Muscle layer of colon (tissue), 2 donors: ENCODE results near the gene BHLHA15.

Source experiments
- H3K27ac ChIP-seq: one replicate; pipeline ENCODE4 v1.7.0; 2013; ENCODE audit warnings: low read depth, mild to moderate bottlenecking, low read length, moderate library complexity
- H3K27me3 ChIP-seq, 2 donors: one replicate each; pipeline ENCODE4 v1.7.0; 2013; ENCODE audit warnings: low read length in 2 of 2, mild to moderate bottlenecking in 2 of 2; ENCODE audit not compliant: insufficient read depth in 2 of 2, control insufficient read depth in 1 of 2
- H3K36me3 ChIP-seq: one replicate; pipeline ENCODE4 v1.7.0; 2013; ENCODE audit warnings: mild to moderate bottlenecking, low read length; ENCODE audit not compliant: insufficient read depth
- H3K4me1 ChIP-seq: one replicate; pipeline ENCODE4 v1.7.0; 2013; ENCODE audit warnings: mild to moderate bottlenecking, low read length; ENCODE audit not compliant: insufficient read depth
- H3K4me3 ChIP-seq, 2 donors: one replicate each; pipeline ENCODE4 v1.7.0; 2013; ENCODE audit warnings: low read length in 2 of 2, low read depth in 1 of 2, mild to moderate bottlenecking in 1 of 2, moderate library complexity in 1 of 2
- H3K9ac ChIP-seq: one replicate; pipeline ENCODE4 v1.7.0; 2013; ENCODE audit warnings: low read length
- H3K9me3 ChIP-seq: one replicate; pipeline ENCODE4 v1.7.0; 2013; ENCODE audit warnings: mild to moderate bottlenecking, low read length
- donor health status: abdominal sarcoma.
- donor health status: Adenocarcinoma of cecum.

Gene BHLHA15

DNA sequence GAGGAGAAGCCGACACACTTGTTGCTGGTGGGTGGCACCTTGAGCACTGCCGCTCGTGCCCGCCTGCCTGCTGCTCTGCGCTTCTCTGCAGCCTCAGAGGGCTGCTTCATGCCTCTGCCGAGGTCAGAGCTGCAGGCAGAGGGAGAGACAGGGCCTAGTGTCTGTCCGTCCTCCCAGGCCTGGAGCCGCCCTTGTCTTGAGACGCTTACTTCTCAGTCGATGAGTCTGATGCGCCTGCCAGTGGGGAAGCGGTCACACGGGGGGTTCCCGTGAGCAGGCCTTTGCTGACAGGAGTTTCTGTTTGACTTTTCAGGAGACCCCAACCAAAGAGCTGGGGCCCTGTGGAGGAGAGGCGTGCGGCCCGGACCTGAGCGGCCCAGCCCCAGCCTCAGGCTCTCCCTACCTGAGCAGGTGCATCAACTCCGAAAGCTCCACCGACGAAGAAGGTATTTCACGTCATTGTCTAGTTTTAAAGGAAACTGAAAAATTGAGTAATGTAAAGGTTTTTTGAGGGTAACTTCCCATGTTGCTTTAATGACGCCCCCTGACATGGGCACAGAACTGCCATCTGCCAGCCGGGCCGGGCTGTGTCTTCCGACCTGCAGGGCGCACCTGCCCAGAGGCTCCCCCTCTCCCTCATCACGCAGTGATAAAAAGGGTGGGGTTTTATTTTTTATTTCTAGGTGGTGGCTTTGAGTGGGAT is 7.8 kb upstream of the BHLHA15 start:
- H3K36me3 ChIP-seq: peaks cover 23% of the 10 kb centered on the region
- H3K27me3 ChIP-seq: no peaks in the 10 kb centered on the region
- H3K4me1 ChIP-seq: no peaks in the 10 kb centered on the region
- H3K4me3 ChIP-seq: no peak overlapping the region
- H3K27ac ChIP-seq: no peak overlapping the region
- no peak overlapping the region for H3K9ac ChIP-seq
- H3K9me3 ChIP-seq: no peaks in the 10 kb centered on the region

DNA sequence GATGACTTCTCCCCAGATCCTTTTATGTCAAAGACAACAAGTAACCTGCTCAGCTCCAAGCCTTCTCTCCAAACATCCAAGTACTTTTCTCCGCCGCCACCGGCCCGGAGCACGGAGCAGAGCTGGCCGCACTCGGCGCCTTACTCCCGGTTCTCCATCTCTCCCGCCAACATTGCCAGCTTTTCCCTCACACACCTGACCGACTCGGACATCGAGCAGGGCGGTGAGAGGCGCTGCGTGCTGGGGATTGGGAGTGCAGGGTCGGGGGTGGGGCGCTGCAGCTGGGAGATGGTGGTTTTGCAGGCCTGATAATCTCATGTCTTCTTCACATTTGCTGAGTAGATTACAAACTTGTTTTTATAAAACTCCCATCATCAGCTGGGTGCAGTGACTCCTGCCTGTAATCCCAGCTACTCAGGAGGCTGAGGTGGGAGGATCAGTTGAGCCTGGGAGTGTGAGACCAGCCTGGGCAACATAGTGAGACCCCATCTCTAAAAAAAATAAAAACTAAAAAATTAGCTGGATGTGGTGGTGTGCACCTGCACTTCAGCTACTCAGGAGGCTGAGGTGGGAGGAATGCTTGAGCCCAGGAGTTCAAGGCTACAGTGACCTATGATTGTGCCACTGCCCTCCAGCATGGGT is 7.2 kb upstream of the BHLHA15 start:
- H3K9me3 ChIP-seq: no peaks in the 10 kb centered on the region
- H3K9ac ChIP-seq: no peak overlapping the region
- no peaks in the 10 kb centered on the region for H3K4me1 ChIP-seq
- H3K27ac ChIP-seq: no peak overlapping the region
- no peak overlapping the region for H3K4me3 ChIP-seq
- H3K36me3 ChIP-seq: peaks cover 23% of the 10 kb centered on the region
- no peaks in the 10 kb centered on the region for H3K27me3 ChIP-seq

DNA sequence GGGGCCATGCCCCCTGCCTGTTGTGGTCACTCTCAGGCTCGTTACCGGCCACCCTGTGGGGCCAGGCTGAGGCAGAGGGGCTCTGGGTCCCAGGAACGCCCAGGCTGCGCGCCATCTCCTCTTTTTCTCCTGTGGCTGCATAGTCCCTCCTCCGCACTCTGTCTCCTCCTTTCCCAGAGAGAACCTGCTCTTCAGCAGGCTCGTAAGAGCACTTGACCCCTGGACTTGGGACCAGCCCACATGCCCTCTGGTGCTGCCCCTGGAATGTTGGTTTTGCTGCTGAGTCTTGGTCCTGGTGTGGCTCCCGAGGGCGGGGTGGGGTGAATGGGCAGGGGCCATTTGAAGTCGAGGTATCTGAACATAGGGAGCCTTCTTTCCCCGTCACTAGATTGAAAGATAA is 6.6 kb upstream of the BHLHA15 start:
- H3K27ac ChIP-seq: no peak overlapping the region
- H3K27me3 ChIP-seq: no peaks in the 10 kb centered on the region
- no peak overlapping the region for H3K9ac ChIP-seq
- H3K4me1 ChIP-seq: no peaks in the 10 kb centered on the region
- no peak overlapping the region for H3K4me3 ChIP-seq
- H3K9me3 ChIP-seq: no peaks in the 10 kb centered on the region
- peaks cover 23% of the 10 kb centered on the region for H3K36me3 ChIP-seq

DNA sequence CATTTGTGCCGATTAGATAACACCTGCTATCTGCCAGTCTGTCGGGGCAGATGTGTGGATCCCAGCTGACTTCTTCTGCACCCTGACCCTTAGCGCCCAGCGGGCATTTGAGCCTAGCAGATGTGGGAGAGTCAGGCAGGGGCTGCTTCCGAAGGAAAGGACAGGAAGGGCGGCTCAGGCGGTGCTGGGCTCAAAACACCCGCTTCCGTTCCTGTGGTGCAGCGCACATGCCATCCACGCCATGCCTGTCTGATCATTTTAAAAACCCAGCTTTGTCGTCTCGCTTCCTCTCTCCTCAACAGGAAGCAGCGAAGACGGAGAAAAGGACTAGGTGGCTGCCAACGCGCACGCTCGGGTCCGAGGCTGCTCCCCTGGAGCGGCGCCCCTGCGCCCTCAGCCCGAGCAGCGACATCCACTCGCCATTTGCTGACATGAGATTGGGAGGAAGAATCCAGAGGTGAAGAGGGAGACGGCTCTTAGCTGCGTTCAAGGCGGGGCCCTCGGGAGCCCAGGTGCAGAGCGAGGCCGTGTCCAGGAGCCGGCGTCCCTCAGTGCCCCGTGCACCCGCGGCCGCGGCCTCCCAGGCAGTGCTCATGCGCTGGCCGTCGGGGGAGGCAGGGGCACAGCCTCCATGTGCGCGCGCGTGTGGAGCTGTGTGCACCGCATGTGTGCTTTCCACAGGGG is 5.9 kb upstream of the BHLHA15 start:
- H3K36me3 ChIP-seq: peaks cover 23% of the 10 kb centered on the region
- H3K9me3 ChIP-seq: no peaks in the 10 kb centered on the region
- no peak overlapping the region for H3K27ac ChIP-seq
- peaks cover 0 to 3% of the 10 kb centered on the region in 2 donors for H3K27me3 ChIP-seq
- no peak overlapping the region for H3K9ac ChIP-seq
- H3K4me3 ChIP-seq: no peak overlapping the region
- no peaks in the 10 kb centered on the region for H3K4me1 ChIP-seq

DNA sequence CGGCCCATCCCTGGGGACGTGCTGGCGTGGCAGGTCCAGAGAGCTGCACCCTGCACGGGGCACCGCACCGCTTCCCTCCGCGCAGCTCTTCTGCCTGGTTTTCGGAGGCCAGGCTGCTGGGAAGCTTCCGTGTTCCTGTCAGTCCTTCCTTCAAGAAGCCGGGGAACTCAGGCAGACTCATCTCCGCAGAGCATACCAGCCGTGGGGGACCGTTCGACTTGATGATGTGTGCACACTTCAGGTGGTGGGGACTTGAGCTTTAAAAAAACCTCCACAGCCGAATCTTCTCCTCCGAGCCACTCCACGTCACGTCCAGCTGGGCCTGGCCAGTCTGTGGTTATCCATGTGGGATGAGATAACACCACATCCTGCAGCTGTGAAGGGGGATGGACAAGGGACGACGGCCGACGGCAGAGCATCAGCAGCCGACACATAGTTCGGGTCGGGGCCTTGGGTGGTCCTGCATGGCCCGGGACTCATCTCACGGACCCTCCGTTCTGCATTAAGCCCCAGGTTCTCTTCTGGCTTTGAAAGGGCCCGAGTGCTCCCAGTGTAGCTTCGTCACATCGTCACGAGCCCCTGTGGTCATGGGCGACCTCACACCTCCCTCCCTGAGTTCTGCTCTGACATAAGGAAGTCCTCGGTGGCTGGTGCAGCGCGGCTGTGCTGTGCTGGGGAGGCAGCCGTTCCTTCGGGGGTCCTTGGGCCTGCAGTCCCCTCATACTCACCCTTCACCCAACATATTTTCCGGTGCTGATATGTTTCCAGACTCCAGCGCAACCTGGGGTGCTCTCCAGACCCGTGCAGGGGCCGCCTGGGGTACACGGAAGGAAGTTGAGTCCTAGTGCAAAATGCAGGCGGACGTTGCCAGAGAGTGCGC is 4.5 kb upstream of the BHLHA15 start:
- Histone ChIP-seq H3K27me3 (peaks cover 0 to 12% of the 10 kb centered on the region in 2 donors), H3K4me3 (no peak overlapping the region), H3K27ac (no peak overlapping the region), H3K9ac (no peak overlapping the region), H3K9me3 (no peaks in the 10 kb centered on the region), H3K4me1 (no peaks in the 10 kb centered on the region), H3K36me3 (peaks cover 23% of the 10 kb centered on the region)

DNA sequence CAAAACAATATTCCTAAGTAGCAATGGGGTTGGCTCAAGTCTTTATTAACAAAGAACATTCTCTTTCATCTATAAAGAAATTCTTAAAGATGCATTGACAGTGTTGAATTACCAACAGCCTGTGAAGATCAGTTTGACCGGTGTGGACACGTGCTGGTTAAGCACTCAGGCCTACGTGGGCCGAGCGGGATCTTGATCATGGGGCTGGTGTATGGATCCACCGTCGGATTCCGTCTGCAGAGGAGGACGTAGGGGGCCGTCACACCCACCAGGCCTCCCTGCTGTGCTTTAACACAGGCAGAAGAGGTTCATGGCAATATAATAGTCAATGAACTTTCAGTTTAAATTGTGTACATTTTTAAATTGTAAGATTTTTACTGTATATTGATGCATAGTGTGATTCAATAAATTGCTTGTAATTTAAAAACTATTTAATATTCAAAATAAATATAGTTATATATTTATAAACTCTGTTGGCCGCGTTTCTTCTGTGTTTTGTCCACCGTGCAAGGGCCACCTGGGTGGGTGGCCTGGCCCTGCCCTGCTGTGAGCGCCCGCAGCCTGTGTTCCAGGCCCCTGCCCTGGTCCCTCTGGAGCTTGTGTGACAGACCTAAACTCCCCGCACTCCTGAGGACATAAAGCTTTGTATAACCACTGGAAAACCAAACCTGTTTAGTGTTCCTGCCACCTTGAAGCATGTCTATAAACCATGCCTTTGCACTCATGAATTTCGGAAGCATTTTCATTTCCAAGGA is 1.9 kb upstream of the BHLHA15 start:
- H3K27ac ChIP-seq: no peak overlapping the region

DNA sequence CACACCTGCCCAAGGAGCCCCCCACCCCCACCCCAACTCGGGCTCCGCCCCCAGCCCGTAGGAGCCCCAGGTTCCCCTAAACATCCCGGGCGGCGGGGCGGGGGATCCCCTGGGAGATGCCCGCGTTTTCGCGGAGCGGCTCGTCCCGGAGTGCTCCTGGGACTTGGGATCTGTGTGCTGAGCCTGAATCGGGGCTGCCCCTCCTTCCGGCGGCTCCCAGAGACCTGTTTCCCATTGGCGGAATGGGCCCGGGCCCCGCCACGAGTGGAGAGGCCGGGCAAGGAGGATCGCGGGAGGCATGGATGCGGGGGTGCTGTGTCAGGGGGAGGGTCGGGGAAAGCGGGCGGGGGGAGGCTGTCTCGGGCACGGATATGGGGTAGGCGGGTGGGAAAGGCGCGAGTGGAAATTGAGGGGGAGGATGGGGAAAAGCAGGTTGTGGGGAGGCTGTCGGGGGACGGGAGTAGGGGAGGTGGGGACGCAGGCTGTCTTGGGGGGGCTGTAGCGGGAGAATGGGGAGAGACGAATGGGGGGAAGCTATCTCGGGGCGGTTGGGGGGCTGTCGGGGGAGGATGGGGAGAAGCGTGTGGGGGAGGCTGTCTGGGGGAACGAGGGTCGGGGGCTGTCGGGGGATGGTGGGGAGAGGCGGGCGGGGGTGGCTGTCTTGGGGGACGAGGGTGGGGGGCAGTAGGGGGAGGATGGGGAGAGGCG is 572 bp upstream of the BHLHA15 start:
- Histone ChIP-seq H3K27ac (no peak overlapping the region), H3K36me3 (peaks cover 13% of the 10 kb centered on the region), H3K4me3 (no peak overlapping the region), H3K27me3 (peaks cover 0 to 15% of the 10 kb centered on the region in 2 donors), H3K9ac (no peak overlapping the region), H3K9me3 (no peaks in the 10 kb centered on the region), H3K4me1 (no peaks in the 10 kb centered on the region)

More for the DNA sequence above, 1.9 kb upstream of the BHLHA15 start:
- peaks cover 0 to 15% of the 10 kb centered on the region in 2 donors for H3K27me3 ChIP-seq
- no peak overlapping the region for H3K9ac ChIP-seq
- H3K9me3 ChIP-seq: no peaks in the 10 kb centered on the region
- H3K4me1 ChIP-seq: no peaks in the 10 kb centered on the region
- H3K4me3 ChIP-seq: no peak overlapping the region
- peaks cover 23% of the 10 kb centered on the region for H3K36me3 ChIP-seq

DNA sequence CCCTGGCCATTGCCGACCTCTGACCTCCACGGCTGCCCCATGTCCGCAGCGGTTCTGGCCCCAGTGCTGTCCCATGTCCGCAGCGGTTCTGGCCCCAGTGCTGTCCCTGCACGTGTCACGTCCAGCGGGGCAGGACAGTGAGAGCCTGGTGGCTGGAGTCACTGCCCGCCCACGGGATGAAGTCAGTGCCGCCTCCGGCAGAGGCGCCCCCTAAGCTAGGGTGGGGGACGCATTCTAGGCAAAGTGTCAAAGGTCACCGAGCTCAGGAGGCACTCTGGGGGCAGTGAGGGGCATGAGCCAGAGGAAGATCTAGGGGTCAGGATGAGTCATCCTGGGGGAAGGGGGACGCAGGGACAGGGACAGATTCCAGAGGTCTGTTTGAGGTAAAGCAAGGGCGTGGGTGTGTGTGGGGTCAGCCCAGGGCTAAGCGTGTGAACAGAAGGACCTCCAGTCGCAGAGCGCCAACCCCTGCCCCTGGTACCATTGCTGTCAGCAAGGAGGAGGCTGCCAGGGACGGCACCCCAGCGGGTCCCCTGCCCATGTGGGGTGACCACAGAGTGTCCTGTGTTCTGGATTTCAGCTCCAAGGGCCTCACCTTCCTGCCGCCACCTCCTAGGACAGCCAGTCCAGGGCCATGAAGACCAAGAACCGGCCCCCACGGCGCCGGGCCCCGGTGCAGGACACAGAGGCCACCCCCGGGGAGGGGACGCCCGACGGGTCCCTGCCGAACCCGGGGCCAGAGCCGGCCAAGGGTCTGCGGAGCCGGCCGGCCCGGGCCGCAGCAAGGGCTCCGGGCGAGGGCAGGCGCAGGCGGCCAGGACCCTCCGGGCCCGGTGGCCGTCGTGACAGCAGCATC is 665 bp downstream of the BHLHA15 start:
- Histone ChIP-seq H3K9me3 (no peaks in the 10 kb centered on the region), H3K27ac (no peak overlapping the region), H3K4me3 (no peak overlapping the region)

DNA sequence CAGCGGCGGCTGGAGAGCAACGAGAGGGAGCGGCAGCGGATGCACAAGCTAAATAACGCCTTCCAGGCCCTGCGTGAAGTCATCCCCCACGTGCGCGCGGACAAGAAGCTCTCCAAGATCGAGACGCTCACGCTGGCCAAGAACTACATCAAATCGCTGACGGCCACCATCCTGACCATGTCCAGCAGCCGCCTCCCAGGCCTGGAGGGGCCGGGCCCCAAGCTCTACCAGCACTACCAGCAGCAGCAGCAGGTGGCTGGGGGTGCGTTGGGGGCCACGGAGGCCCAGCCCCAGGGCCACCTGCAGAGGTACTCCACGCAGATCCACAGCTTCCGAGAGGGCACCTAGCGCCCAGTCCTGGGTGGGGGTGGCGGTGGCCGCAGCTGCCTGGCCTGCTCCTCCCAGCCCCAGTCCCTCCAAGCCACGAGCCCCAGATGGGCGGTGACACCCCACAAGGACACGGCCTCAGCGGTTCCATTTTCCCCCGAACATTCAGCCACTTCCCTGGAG is 1.3 kb downstream of the BHLHA15 start:
- Histone ChIP-seq H3K4me3 (no peak overlapping the region), H3K27ac (no peak overlapping the region), H3K4me1 (no peaks in the 10 kb centered on the region), H3K36me3 (no peaks in the 10 kb centered on the region), H3K27me3 (peaks cover 0 to 15% of the 10 kb centered on the region in 2 donors), H3K9ac (no peak overlapping the region), H3K9me3 (no peaks in the 10 kb centered on the region)

More for the DNA sequence above, 665 bp downstream of the BHLHA15 start:
- H3K4me1 ChIP-seq: no peaks in the 10 kb centered on the region
- H3K9ac ChIP-seq: no peak overlapping the region
- peaks cover 0 to 15% of the 10 kb centered on the region in 2 donors for H3K27me3 ChIP-seq
- H3K36me3 ChIP-seq: peaks cover 1% of the 10 kb centered on the region
